ENCODE results near the gene VKORC1. TPM values are rescaled to one million over a fixed set of nuclear protein-coding genes. Genes with fewer than 3 reads are reported as not detected.

Gene VKORC1
- total RNA-seq, 4 donors from 2014 or later = 43.7 to 95.5 (median 73.6) TPM

DNA sequence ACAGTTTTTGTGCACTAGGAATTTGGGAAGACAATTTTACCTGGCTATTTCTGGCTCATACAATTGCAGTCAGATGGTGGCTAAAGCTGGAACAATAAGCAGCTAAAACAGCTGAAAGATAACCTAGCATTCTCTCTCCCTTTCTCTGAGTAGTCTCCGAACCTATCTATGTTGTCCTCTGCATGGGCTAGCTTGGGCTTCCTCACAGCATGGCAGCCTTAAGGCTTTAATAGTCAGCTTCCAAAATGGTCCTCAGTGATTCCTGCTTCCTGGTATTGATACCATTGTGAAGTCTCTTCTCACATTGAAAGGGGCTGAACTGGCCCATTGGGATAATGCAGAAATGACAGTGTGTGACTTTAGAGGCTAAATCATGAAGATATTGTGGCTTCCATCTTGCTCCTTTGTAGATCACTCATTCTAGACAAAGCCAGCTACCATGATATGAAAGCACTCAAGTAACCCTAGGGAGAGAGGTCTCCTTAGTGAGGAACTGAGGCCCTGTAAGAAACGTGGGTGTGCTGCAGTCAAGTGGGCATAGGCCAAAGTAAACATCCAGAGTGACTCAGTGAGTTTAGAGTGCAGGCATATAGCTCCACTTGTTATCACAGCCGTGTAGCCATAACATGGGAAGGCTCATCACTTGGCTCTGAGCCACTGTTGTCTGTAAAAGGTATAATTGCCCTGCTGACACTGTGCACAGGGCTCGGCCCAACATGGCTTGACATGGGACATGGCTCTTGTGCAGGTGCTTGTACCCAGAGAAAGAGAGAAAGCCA lies 5.5 kb upstream of the VKORC1 start:
- DNase-seq (ENCODE audit: low spot score in 2 of 2) = no peak
- H3K4me3 ChIP-seq (ENCODE audit: low read depth, poor library complexity, severe bottlenecking) = no peak overlapping the region
- TF ChIP-seq CTCF (IDR thresholded peaks at IDR 0.05) (no peak), POLR2A (IDR thresholded peaks at IDR 0.05) (no peak)
- intact Hi-C loops (cut with DNase I; ENCODE audit: low total_unique reads) = no loop called here
- WGBS, 2 donors = 70 to 76% methylated on average over 4 of the region's 4 CpGs

- DNase-seq (ENCODE audit: low spot score in 2 of 2) = no peak
- no peak for TF ChIP-seq POLR2A (IDR thresholded peaks at IDR 0.05)
- TF ChIP-seq CTCF (IDR thresholded peaks at IDR 0.05) = no peak
- H3K4me3 ChIP-seq (ENCODE audit: low read depth, poor library complexity, severe bottlenecking) = peak overlapping the region; percentile 82
- 0 to 1% methylated on average over 19 to 20 of the region's 20 CpGs for WGBS, 2 donors
- intact Hi-C loops (cut with DNase I; ENCODE audit: low total_unique reads) = loop anchor here (5.0 kb wide), 1 partner anchor 107 kb away; the partner anchor contains the start of gene HSD3B7
Observed at GRCh38 chr16:31094088-31094423, 541 bp downstream of the VKORC1 start.

DNA sequence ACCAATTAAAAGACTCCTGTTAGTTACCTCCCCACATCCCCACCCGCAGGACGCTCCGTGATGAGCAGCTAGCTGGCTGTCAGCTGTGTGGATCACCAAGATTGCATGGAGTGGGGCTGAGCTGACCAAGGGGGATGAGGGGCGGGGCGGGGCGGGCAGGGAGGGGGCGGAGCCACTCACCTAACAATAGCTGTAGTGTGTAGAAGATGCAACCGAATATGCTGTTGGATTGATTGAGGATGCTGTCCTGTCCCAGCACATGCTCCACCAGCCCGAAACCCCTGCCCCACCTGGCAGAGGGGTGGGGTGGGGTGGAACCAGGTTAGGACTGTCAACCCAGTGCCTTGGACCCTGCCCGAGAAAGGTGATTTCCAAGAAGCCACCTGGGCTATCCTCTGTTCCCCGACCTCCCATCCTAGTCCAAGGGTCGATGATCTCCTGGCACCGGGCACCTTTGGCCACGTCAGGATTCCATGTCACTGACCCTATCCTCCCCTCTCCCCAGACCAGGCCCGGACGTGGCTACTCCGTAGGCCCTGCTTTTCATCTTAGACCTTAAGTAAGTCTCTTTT lies 1.4 kb downstream of the VKORC1 start:
- peak overlapping the region; percentile 11 for H3K4me3 ChIP-seq (ENCODE audit: low read depth, poor library complexity, severe bottlenecking)
- intact Hi-C loops (cut with DNase I; ENCODE audit: low total_unique reads) = loop anchor here (5.0 kb wide), 1 partner anchor 106 kb away; the partner anchor contains the start of gene HSD3B7
- DNase-seq (ENCODE audit: low spot score in 2 of 2) = no peak
- no peak for TF ChIP-seq CTCF (IDR thresholded peaks at IDR 0.05)
- WGBS, 2 donors = 41 to 52% methylated on average over 15 to 16 of the region's 17 CpGs

- intact Hi-C loops (cut with DNase I; ENCODE audit: low total_unique reads) = loop anchor here (5.0 kb wide), 1 partner anchor 105 kb away; the partner anchor contains the start of gene HSD3B7
- TF ChIP-seq CTCF (IDR thresholded peaks at IDR 0.05) (no peak), POLR2A (IDR thresholded peaks at IDR 0.05) (no peak)
- WGBS, 2 donors = 88 to 90% methylated on average over 5 of the region's 5 CpGs
- DNase-seq (ENCODE audit: low spot score in 2 of 2) = no peak
- H3K4me3 ChIP-seq (ENCODE audit: low read depth, poor library complexity, severe bottlenecking) = no peak overlapping the region
Observed at GRCh38 chr16:31092330-31092729, 2.3 kb downstream of the VKORC1 start.

DNA sequence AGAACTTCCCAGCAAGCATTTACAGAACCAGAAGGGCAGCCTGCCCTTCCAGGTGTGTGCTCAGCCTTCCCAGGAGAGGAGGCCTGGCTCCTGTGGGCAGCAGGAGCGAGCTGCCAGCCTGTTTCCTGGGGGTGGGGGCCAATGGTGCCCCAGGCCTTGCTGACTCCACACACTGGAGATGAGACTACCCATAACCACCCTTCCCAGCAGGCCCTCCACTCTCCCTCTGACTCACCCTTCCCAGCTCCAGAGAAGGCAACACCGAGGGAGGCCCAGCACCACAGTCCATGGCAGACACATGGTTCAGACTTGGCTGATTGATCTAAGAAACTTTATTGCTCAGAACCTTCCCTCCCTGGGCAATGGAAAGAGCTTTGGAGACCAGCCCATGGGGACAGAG lies 4.1 kb downstream of the VKORC1 start:
- intact Hi-C loops (cut with DNase I; ENCODE audit: low total_unique reads) = loop anchor here (5.0 kb wide), 1 partner anchor 103 kb away; the partner anchor contains the start of gene HSD3B7
- TF ChIP-seq POLR2A (IDR thresholded peaks at IDR 0.05) (no peak), CTCF (IDR thresholded peaks at IDR 0.05) (no peak)
- no peak overlapping the region for H3K4me3 ChIP-seq (ENCODE audit: low read depth, poor library complexity, severe bottlenecking)
- DNase-seq (ENCODE audit: low spot score in 2 of 2) = no peak
- WGBS, 2 donors = 63 to 81% methylated on average over 2 of the region's 2 CpGs

All from lower leg skin (tissue), 4 donors.